NCI-H2107 (cell line): ENCODE measurements around the gene DDX28.
"Not testable (repeated sequence)": the region's sequence is repeated elsewhere in the genome, so short reads cannot be mapped to it uniquely, and the experiment has no call there.

Source experiments
- DNase-seq: peaks from one replicate; lab custom pipeline; 2025; lab: John Stamatoyannopoulos, UW

Gene DDX28

DNA sequence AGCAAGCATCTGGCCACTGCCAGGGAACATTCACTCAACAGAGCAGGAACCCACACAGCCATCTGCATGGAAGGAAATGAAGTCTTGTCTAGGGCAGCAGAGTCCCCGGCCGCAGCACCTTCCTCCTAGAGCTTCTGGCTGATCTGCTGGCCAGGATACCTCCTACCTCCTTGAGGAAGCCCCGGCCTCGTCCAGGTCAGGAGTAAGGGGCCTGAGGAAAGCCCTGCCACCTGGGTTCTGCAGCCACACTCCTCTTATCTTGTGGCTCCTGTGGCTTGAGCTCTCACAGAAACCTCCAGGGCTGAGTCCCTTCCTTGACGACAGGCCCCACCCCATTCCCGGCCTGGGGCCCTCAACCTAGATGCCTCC is 29.0 kb downstream of the DDX28 start:
- not testable (repeated sequence) for DNase-seq

DNA sequence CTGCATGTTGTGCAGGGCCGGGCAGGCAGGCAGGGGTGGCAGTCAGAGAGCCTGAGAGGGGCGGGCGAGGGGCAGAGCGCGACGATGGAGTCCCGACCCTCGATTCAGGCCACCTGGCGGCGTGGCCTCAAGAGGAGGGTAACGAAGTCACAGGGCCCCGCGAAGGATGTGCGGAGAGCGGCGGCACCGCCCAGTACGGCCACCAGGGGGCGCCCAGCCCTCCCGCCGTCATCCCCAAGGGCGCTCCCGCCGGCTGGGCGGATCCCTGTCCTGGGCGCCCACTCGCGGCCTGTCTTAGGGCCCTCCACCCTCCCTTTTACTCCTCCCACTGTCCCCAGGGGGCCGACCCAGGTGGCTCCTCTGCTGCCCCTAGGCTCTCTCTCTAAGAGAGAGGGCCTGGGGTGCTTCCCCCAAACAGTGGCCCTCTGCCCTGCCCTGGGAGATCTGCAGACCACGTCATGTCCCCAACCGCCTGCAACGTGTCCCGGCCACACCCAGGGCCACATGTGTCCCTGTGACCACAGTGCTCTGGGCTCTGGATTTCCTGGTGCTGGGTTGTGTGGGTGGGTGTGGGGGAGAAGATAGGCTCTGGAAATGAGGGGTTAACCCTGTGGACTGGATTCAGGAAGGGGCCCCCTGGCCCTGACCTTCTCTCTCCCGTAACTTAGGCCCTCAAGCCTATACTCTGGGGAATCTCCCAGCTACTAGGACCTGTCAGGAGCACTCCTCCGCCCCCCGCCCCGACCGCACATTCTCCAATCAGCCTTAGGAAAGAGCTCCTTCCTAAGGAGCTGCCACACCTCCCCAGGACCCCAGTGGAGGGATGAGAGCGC is 29.6 kb downstream of the DDX28 start:
- peak; percentile 51 for DNase-seq

DNA sequence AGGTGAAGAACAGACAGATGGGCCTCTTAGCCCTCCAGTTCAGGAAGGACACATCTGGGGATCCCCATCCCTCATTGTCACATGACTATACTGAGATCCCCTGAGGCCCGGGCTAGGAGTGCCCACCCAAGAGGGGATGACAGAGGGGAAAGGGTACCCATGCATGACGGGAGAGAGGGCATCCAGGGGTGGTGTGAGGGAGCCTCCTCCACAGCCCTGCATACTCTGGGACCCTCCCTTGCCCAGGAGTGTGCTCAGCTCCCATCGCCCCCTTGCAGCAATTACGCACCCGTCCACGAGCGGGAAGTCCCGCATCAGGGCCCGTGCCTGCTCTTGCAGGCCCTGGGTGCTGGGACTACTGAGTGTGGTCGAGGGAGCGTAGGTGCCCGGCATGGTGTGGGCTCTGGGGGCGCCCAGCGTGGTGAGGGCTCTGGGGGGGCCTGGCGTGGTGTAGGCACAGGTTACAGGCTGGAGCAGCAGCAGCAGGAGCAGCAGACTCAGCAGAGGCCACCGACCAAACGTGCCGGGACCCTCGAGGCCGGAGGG is 30.3 kb downstream of the DDX28 start:
- no peak for DNase-seq

DNA sequence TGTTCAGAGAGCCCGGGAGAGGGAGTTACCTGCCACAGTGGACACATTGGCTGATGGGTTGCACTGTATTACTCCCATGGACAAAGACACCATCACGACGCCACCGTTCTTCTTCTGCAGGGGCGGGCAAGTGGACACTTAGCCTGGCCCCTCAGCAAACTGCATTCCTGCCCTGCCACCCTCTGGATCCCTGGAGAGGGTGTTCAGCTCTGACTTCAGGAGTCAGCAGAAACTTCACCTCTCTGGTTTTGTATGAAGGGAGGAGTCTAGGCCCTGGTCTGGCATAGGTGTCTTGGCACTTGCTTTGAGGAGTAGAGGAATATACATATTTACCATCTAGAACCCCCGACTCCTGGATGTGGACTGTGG is 33.0 kb downstream of the DDX28 start:
- DNase-seq = no peak

DNA sequence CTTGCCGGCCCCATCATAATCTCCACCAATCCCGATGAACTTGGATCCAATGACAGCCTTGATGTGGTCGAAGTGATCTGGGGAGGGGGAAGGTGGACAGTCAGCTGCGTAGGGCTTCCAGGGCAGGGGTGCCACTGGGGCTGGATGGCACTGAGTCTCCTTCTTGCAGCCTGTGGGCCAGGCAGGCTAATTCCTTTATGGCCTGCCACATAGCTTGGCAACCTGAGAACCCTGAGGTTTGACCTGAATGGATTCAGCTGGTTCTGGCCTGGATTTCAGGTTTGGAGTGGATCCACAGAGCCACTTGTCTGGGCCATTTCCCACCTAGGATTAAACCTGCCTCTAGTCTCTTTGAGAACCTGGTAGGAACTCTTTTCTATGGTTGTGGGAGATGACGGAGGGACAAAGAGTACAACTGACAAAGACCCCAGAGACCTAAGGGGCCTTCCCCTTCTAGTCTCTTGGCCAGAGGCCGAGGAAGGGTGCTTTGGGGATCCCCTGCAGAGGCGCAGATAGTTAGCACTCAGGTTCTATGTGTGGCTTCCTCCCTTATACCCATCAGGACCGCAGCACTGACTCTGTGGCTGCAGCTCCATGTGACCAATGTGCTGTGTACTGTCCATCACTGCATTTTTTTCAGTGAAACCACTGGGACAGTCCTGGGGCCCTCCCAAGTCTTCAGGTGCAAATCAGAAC is 33.6 kb downstream of the DDX28 start:
- DNase-seq = no peak

DNA sequence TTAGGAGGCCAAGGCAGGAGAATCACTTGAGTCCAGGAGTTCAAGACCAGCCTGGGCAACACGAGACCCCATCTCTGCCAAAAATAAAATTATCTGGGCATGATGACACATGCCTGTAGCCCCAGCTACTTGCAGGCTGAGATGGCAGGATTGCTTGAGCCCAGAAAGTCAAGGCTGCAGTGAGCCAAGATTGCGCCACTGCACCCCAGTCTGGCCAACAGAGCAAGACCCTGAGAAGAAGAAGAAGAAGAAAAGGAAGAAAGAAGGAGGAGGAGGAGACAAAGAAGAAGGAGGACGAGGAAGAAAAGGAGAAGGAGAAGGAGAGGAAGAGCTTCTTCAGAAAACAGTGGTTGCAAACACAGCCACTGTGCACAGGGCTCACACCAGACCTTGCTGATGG is 34.4 kb downstream of the DDX28 start:
- DNase-seq = no peak

DNA sequence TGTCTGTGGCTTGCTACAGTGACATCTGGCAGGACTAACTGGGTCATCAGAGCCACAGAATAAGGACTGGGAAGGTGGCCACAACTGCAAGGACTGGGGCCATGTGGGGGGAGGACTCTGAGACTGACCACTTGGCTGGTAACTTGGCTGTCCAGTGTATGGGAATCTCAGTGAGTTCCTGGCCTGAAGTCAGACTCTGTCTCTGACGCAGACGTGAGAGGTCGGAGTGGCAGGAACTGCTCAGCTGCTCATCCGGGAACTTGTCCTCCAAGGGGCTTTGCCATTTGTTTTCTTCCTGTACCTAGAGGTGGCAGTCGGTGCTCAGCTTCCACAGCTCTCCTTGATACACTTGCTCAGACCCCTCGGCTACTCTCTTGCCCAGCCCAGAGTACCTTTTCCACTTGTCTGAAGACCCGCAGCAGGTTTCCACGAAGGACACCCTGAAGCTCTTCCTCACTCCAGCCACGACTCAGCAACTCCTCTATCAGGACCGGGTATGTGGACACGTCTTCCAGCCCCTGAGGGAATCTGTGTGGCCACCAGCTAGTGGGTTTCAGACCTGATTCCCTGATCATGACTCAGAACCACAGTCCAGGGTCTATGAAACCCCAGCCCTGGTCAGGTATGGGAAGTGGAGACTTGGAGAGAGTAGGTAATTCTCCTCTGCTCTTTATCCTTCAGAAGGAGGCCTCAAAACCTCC is 35.4 kb downstream of the DDX28 start:
- DNase-seq = no peak

DNA sequence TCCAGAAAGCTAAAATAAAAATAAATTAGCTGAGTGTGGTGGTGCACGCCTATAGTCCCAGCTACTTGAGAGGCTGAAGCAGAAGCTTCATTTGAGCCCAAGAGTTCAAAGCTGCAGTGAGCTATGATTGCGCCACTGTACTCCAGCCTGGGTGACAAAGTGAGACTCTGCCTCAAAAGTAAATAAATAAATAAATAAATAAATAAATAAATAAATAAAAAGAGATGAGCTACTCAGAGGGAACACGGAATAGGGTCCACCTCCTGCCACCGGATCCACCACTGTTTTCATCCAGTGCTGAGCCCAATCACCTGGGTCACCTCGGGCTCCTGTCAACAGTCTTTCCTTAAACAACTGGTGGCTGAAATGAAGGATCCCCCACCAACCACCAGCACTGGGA is 36.1 kb downstream of the DDX28 start:
- no peak for DNase-seq

DNA sequence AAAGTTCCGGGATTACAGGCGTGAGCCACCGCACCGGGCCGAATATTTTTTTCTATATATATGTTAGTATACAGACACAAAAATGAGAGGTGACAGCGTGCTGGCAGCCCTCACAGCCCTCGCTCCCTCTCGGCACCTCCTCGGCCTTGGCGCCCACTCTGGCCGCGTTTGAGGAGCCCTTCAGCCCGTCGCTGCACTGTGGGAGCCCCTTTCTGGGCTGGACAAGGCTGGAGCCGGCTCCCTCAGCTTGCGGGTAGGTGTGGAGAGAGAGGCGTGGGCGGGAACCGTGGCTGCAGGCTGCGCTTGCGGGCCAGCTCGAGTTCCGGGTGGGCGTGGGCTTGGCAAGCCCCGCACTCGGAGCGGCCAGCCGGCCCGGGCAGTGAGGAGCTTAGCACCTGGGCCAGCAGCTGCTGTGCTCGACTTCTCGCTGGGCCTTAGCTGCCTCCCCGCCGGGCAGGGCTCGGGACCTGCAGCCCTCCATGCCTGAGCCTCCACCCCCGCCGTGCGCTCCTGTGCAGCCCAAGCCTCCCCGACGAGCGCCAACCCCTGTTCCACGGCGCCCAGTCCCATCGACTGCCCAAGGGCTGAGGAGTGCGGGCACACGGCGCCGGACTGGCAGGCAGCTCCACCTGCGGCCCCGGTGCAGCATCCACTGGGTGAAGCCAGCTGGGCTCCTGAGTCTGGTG is 40.9 kb downstream of the DDX28 start:
- no peak for DNase-seq

- no peak for DNase-seq
Observed at GRCh38 chr16:67979955-67980678, 42.9 kb downstream of the DDX28 start, which contains the start of gene DPEP3. Gene DPEP3, minus strand, starts transcription at chr16:67980499. Its CDS starts 119 bp downstream, at chr16:67980380.

GRCh38 chr16:67977469-67978227 is 45.4 kb downstream of the DDX28 start:
- no peak for DNase-seq

DNA sequence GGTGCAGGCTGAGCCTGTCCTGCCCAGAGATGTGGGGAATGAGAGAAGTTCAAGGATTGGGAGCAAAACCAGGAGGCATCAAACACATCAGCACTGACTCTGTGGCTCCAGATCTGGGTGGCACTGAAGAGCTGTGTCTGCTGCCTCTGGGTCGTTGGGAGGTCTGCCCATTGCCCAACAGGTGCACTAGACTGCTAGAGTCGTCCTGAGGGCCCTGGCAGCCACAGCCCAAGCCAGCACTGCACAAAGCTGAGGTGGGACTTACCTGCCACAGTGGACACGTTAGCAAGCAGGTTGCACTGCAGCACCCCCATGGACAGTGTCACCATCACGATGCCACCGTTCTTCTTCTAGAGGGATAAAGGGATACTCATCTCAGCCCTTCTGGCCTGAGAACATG is 46.0 kb downstream of the DDX28 start:
- DNase-seq = no peak

DNA sequence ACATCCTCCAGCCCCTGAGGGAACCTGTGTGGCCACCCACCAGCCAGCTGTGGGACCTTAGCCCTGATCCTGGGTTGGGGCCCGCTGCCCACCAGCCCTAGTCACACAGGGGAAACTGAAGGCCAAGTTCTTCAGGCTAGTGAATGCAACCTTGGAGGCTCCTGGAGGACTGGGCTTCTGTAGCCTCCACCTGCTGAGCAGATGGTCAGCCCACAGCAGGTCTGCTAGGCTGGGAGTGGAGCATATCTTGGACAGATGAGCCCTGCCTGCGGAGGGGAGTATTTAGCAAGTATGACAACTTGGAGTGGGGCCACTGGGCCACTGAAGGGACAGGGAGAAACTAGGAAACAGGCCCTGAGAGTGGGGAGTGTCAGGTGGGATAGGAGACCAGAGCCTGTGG is 46.8 kb downstream of the DDX28 start:
- DNase-seq = no peak

DNA sequence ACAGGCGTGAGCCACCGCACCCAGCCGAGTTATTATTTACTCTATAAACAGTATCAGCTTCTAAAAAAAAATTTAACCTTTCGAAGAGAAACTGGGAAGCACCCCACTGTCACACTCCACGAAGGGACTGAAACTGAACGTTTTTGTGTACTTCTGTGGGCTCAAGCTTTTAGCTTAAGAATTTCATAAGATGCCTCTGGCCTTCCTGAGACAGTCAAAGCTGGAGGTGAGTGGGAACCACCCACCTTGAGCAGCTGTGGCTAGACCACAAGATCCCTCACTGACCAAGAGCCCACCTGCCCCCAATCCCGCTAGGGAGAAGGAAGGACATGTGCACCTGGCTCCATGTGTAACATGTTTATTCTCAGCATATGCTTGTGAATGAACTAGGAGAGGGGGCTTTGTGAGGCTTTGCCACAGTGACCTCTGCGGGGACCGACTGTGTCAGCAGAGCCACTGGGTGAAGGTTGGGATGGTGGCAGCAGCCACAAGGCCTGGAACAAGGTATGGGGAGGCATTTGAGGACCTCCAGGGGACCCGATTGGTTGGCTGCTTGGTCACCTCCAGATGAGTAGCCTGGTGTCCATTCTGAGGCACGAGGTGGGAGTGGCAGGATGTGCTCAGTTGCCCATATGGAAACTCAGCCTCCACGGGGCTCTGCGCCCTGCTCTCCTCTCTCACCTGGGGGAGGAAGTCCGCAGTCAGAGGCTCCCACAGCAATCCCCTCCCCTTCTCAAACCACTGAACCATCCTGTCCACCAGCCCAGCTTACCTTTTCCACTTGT is 47.5 kb downstream of the DDX28 start:
- DNase-seq = no peak

- not testable (repeated sequence) for DNase-seq
Observed at GRCh38 chr16:67972285-67972684, 50.7 kb downstream of the DDX28 start.

DNA sequence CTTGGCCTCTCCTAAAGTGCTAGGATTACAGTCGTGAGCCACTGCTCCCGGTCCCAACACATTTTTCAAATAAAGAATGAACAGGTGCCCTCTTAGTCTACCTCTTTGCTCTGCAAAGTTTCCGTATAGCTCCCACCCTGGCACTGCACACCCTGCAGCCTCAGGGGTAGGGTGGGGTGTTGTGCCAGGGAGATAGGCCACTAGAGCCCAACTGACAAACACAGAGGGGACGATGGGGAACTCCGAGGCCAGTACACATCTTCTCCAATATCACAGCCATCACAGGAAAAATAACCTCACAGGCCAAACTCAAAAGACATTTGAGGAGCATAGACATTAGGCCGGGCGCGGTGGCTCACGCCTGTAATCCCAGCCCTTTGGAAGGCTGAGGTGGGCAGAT is 51.9 kb downstream of the DDX28 start:
- DNase-seq = no peak
